ENCODE measurements around the gene STX7. TPM values are rescaled to one million over a fixed set of nuclear protein-coding genes. Genes with fewer than 3 reads are reported as not detected.
A peak's percentile ranks its signal among the peaks of the same experiment; 100 is the strongest.
"Not testable (repeated sequence)": the region's sequence is repeated elsewhere in the genome, so short reads cannot be mapped to it uniquely, and the experiment has no call there.

STX7 gene, protein sequence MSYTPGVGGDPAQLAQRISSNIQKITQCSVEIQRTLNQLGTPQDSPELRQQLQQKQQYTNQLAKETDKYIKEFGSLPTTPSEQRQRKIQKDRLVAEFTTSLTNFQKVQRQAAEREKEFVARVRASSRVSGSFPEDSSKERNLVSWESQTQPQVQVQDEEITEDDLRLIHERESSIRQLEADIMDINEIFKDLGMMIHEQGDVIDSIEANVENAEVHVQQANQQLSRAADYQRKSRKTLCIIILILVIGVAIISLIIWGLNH
- 98.4 TPM for total RNA-seq

DNA sequence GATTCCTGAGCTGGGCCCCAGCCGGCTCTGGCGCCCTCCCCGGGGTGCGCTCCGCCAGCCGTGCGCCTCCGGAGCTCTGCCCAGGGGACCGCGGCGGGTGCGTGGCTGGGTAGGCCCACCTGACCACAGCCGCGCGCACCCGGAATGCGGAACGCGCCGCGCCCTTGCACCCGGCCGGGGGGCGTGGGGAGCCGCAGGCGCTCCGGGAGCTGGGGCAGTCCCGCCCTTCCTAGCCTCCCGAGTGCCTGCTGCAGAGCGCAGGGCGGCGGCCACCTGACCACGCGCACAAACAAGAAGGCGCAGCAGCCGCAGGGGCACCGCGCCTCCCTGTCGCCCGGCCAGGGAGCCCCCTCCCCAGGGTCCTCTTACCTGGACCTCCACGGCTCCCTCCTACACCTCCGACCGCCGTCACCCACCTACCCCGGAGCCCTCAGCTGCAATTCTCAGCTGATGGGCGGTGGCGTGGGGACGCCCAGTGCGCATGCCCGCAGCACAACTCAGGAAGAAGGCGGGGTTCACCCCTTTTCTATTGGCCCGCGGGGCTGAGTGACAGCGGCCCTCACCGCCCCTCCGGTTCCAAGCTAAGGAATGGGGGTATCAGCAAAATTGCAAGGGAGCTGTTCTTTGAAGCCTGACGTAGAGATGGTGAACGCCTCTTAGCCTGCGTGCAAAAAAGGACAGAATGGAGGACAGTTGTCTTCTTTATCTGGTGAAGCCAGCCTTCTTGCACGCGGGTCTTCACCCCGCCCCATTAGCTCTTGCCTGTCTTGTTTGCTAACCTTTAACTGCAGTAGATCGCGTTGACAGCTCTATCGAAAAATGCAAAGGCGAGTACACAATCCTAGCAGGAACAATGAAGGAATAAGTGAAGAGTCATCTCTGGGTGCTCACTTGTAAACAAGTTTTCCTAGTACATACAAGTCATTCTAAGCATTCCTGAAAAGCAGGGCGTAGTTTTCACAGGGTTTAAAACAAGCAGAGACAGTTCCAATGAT is at the start of gene STX7:
TSS of gene STX7 (minus strand) at position 479 of the 995 bp plus-strand sequence. CDS start 9,586 bp downstream, outside the sequence.
- intact Hi-C loops (cut with DNase I), result no loop called here
- ATAC-seq, result peak; percentile 99
- peak; percentile 93 for DNase-seq (ENCODE audit: low spot score)

DNA sequence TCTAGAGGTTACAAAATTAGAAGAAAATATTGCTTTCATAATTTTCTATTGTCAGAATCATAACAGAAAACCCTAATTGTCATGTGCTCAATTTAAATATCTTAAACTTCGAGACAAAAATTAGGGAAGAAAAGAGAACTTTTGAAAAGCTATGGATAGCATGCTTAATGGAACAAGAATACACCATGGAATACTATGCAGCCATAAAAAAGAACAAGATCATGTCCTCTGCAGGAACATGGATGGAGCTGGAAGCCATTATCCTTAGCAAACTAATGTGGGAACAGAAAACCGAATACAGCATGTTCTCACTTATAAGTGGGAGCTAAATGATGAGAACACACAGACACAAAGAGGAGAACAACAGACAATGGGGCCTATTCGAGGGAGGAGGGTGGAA is 47.2 kb upstream of the STX7 start:
- DNase-seq (ENCODE audit: low spot score); ATAC-seq; intact Hi-C loops (cut with DNase I): not testable (repeated sequence)

DNA sequence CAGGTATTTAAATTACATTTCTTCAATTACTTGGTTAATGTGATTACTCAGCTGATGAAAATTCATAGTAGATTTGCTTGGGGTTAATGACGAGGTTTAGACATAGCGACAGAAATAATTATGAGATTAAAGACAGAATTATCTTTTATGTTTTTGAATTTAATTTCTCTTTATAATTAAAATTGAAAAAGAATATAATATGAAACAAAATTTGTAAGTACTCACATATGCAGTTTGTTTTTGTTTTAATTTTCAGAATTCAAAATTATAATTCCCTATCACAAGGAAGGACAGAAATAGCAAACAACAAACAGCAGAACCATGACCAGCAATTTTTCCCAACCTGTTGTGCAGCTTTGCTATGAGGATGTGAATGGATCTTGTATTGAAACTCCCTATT is 39.5 kb upstream of the STX7 start, which contains the start of gene TAAR8:
TSS of gene TAAR8 (plus strand) at position 301 of the 400 bp plus-strand sequence. CDS start at position 322, 21 bp downstream.
- ATAC-seq (no peak), DNase-seq (ENCODE audit: low spot score) (no peak)
- intact Hi-C loops (cut with DNase I), result no loop called here

DNA sequence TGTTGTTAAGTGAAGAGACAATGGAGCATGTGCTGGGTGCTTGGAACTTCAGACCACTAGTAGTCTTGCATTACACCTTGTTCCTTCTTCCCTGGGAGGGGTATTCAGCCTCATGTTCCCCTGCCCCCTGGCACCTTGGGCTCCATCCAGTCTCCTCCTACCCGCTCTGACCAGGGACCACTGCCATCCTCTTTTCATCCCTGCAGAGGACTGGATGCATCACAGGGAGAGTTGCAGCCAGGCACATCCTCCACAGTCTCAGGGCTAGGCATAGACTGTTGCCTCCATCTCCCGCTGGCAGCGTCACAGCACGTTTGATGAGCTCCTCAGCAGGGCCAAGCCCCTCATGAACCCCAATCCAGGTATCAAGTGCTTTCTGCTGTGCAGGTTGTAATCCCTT is 38.3 kb upstream of the STX7 start:
- ATAC-seq, result no peak
- no peak for DNase-seq (ENCODE audit: low spot score)
- intact Hi-C loops (cut with DNase I), result no loop called here

DNA sequence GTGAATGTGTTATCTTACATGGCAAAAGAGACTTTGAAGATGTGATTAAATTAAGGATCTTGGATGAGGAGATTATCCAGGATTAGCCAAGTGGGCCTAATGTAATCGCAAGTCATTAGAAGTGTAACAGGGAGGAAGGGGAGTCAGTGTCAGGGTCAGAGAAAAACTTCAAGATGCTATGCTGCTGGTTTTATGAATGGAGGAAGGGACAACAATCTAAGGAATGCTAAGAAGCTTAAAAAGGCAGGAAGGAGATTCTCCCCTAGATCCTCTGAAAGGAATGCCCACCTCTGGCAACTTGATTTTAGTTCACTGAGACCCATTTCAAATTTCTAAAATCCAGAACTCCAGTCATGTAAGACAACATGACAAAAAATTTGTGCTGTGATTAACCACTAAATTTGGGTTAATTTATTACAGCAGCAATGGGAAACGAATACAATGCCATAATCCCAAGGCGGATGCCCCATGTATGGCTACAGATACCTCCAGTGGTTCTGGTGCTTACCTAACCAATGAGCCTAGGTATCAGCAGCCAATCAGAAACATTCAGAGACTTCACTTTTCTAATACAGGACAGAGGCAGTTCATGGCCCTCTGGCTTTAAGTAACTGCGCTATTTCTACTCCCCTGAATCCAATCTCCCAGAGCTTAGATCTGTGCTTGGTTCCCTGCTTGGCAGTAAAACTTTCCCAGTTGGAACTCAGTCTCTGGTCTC is 36.0 kb upstream of the STX7 start:
- no peak for ATAC-seq
- DNase-seq (ENCODE audit: low spot score), result no peak
- intact Hi-C loops (cut with DNase I), result no loop called here

DNA sequence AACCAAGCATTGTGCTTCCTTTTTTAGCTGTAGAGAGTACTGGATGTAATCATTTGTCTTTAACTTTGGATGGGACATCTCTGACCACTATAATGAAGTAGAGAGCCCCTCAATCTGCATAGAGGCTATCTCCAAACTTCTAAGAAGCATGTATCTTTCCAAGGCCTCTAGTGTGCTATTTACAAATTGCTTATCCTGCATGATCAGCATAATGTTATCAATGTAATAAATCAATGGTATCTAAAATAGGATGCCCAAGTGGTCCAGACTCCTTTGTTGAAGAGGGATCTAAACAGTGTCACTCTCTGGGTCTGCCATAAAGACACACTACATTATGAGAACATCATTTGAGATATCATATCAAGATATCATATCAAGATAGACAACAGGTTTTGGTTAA is 31.9 kb upstream of the STX7 start:
- ATAC-seq, result no peak
- intact Hi-C loops (cut with DNase I), result no loop called here

DNA sequence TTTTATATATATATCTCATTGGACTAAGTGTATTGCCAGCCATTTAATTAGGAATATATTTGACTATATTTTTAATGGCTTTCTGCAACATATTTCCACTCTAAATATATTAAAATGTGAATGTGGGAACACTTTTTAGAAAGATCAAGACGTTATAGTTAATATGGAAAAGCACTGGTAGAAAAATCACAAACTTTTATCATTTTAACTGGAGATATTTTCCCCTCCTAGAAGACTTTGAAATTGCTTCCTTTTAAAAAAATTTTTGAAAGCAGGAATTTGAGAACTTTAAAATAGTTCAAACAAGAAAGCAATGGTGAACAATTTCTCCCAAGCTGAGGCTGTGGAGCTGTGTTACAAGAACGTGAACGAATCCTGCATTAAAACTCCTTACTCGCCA is 25.1 kb upstream of the STX7 start, which contains the start of gene TAAR9:
TSS of gene TAAR9 (plus strand) at position 301 of the 400 bp plus-strand sequence. CDS start at position 314, 13 bp downstream.
- ATAC-seq, result no peak
- intact Hi-C loops (cut with DNase I), result no loop called here

More for the DNA sequence above, 31.9 kb upstream of the STX7 start:
- DNase-seq (ENCODE audit: low spot score), result no peak

DNA sequence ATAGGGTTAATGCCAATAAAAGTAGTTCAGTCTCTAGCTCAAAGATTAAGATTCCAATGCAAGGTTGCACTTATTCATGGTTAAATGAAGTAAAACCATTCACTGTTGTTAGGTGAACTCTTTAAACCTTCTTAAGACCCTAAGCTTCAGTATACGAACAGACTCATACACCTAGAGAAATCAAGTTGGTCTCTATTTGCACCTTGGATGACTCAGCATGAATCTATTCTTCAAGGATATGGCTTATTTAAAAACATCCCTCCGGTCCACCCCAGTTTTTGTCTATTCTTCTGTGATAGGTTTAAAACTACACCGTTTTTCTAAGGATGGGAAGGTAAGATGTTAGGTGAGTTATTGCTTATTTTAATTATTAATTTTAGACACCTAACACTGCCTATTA is 24.2 kb upstream of the STX7 start:
- ATAC-seq (no peak), DNase-seq (ENCODE audit: low spot score) (no peak)
- intact Hi-C loops (cut with DNase I), result no loop called here

More for the DNA sequence above, 25.1 kb upstream of the STX7 start, which contains the start of gene TAAR9:
- DNase-seq (ENCODE audit: low spot score), result no peak

DNA sequence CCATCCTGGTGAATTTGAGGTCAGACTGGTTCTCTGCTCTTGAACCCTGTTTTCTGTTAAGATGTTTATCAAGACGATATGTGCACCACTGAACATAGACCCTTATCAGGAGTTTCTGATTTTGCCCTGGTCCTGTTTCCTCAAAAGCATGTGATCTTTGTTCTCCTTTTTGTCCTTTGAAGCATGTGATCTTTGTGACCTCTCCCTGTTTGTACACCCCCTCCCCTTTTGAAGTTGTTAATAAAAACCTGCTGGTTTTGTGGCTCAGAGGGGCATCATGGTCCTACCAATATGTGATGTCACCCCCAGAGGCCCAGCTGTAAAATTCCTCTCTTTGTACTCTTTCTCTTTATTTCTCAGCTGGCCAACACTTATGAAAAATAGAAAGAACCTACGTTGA is 21.6 kb upstream of the STX7 start:
- ATAC-seq; DNase-seq (ENCODE audit: low spot score); intact Hi-C loops (cut with DNase I): not testable (repeated sequence)

DNA sequence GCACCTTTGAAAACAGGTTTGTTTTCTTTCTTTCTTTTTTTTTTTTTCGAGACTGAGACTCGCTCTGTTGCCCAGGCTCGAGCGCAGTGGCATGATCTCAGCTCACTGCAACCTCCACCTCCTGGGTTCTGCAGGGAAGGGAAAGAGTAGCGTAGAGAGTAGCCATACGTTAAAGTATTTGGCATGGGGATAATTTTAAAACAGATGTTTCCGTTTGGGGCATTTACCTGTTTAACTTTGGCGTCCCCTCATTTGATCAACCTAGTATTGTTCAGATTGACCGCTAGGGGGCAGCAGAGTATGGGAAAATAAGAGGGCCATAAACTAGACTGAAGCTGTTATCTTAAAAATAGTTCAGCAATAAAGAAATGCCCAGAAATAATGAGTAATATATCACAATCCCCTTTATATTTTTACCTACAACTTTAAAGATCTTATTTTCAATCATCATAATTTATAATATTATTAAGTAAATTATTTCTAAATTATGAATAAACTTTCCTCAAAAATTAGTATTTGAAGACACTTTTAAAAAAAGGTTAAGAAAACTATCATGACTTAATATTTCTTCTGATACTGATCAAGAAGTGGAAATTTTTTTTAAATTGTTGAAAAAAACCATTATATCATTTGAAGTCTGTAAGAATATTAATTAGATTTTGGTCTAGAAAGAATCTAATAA is 17.5 kb upstream of the STX7 start:
- DNase-seq (ENCODE audit: low spot score) (peak; percentile 75), ATAC-seq (peak; percentile 78)
- intact Hi-C loops (cut with DNase I), result no loop called here

DNA sequence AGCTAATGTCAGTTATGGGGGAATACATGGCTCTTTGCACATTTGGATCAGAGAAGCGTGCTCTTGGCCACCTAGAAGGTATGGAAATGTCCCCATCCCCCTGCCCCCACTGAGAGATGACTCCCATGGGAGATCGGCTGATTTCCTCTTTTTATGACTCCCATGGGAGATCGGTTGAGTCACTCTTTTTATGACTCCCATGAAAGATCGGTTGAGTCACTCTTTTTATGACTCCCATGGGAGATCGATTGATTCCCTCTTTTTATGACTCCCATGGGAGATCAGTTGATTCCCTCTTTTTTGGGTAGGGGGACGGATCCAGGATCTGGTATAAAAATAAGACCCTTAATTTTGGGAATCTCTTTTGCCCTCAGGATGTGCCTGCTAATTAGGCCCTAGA is 14.9 kb upstream of the STX7 start:
- intact Hi-C loops (cut with DNase I), result no loop called here
- ATAC-seq (no peak), DNase-seq (ENCODE audit: low spot score) (no peak)

DNA sequence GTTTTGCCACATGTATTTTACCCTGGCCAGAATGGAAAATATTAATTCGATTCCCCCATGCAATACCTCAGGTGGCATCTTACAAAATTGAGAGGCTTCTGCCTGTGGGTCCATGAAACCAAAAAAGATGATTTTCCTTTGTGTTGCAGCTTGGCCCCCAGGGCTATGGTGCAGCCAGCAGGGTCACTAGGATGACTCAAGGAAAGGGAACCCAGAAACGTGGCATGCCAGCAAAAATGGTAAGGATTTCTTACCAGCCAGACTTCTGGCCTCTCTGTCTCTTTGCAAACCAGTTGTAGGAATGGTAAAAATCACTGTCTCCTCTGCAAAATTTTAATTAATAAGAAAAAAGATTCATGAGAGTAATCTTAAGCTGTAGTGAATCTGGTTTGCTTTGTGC is 13.5 kb upstream of the STX7 start:
- intact Hi-C loops (cut with DNase I), result no loop called here

DNA sequence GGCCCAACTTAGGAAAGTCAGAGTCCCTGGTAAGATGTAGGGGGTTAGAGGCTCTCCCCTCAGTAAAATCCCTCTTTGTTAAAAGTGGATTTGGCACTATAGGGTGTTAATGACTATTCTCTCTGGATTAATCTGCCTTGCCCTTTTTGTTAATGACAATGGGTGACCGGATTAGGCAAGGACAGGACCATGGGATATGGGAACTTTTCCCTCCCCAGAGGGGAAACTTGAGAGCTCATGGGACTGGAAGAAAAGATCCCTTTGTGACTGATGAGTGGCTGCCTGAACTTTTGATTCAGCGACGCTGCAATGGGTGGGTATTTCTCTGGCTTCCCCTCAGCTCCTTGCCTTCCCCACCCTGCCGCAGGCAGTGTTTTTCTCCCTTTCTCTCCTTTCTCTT is 12.9 kb upstream of the STX7 start:
- intact Hi-C loops (cut with DNase I), result no loop called here
- DNase-seq (ENCODE audit: low spot score), result no peak

More for the DNA sequence above, 13.5 kb upstream of the STX7 start:
- ATAC-seq (no peak), DNase-seq (ENCODE audit: low spot score) (no peak)

DNA sequence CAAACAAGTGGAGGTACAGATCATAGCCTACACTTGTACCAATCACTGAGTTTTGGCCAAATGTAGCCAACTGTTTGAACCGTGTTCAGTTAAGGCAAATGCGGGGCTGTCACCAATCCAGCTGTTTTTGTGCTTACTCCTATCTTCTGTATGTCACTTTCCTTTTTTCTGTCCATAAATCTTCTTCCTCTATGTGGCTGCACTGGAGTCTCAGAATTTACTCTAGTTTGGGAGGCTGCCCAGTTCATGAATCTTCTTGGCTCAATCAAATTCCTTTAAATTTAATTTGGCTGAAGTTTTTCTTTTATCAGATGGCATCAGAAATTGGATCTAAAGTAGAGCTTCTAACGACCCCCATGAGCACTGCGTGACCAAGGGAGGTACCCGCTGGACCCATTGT is 11.7 kb upstream of the STX7 start:
- ATAC-seq, result no peak
- no peak for DNase-seq (ENCODE audit: low spot score)
- intact Hi-C loops (cut with DNase I), result no loop called here

More for the DNA sequence above, 12.9 kb upstream of the STX7 start:
- ATAC-seq, result no peak

DNA sequence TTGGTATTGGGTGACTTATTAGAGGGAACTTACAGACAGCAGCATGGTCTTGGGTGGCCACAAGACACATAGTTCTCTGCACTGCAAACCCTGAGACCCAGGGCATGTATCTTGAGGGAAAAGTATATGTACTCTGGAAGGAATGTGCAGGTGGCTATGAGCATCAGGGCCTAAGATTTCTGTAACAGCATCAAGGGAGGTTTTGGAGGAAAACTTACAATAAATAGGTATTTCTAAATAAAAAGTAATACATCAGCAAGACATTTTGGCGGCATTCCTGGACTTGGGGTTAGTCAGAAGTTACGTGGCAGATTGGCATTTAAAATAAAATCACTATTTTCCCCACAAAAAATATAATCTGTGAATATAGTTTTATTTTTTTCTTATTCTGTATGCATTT is 8.0 kb upstream of the STX7 start:
- intact Hi-C loops (cut with DNase I), result no loop called here
- DNase-seq (ENCODE audit: low spot score), result no peak
- no peak for ATAC-seq

DNA sequence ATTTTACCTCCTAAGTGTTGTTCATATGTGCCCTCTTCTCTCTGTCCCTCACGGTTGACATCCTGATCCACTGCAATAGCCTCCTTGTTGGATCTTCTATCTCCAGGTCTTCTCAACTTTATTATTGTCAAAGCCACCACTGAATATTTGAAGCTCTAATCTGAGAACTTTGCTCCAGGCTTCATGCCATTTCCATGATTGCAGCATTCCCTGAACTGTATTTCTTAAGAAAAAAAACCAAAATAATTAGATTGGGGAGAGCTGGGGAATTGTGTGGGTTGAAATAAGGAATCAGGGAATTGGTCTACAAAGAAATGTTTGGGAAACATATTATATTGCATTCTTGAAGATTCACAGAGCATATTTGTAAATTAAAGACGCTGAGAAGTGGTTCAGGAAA is 2.5 kb upstream of the STX7 start:
- ATAC-seq, result no peak
- intact Hi-C loops (cut with DNase I), result no loop called here
- no peak for DNase-seq (ENCODE audit: low spot score)

DNA sequence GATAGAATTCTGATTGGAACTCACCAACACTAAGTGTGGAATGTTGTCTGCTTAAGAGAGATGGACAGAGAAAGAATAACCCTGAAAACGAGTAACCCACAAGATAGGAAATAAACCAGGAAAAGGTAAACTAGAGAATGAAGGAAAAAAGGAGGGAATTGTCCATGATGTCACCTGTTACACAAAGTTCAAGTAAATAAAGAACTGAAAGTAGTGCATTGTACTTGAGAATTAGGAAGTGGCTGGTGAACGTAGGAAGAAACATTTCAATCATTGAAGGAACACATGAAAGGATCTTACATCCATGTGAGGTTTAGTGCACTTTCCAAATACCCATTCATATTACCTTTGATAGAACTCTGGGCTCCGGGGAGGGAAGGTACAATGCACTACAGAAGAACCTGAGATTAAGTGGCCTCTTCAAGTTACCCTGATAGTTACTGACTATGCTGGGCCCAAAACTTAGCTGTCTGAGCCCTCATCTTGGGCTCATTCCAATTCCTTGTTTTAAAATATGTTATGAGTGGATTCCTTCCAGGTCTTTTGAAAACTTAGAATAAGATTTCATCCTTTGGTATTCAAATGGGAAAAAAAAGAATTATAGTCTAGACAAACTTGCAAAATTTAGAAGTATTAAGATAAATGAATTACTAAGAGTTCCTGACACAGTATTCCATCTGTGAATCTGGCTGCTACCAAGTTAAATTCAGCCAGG is 1.1 kb upstream of the STX7 start:
- ATAC-seq (no peak), DNase-seq (ENCODE audit: low spot score) (no peak)
- intact Hi-C loops (cut with DNase I), result no loop called here

DNA sequence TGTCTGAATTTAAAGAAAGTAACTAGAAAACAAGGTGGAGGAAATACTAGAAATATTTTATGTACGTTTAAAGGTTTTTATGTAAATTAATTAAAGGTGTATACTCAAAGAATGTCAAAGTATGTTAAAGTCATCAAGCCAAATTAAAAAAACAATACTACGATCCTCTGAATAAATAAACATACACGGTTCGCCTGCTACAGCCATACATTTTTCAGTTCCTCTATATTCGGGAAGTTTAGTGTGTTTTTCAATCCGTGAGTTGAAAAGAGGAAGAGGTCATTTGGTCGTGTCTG is 626 bp downstream of the STX7 start:
- intact Hi-C loops (cut with DNase I), result no loop called here
- ATAC-seq, result no peak

More for the DNA sequence above, 626 bp downstream of the STX7 start:
- no peak for DNase-seq (ENCODE audit: low spot score)
